Right lung (tissue), 5 donors: Measurements from ENCODE around the gene ADAMTS20. TPM values are rescaled to one million over a fixed set of nuclear protein-coding genes. Genes with fewer than 3 reads are reported as not detected.
"Not testable (repeated sequence)": the region's sequence is repeated elsewhere in the genome, so short reads cannot be mapped to it uniquely, and the experiment has no call there.

Experiments
- DNase-seq, 2 donors: peaks; one replicate each; pipeline ENCODE4 v3.0.0-alpha.2; 2013
- polyA plus RNA-seq, 5 donors: library from polyadenylated mRNA; unstranded; fragments of 120-200 nt; gene quantifications; one replicate each; pipeline versions ENCODE4 v1.2.1 to v1.2.3, GENCODE V29; 2013; ENCODE audit warnings: inconsistent platforms in 1 of 5, low replicate concordance in 1 of 5; ENCODE audit not compliant: insufficient read length in 5 of 5, insufficient read depth in 1 of 5

ADAMTS20 gene
- polyA plus RNA-seq, 5 donors: 0.06 to 0.22 (median 0.13) TPM

DNA sequence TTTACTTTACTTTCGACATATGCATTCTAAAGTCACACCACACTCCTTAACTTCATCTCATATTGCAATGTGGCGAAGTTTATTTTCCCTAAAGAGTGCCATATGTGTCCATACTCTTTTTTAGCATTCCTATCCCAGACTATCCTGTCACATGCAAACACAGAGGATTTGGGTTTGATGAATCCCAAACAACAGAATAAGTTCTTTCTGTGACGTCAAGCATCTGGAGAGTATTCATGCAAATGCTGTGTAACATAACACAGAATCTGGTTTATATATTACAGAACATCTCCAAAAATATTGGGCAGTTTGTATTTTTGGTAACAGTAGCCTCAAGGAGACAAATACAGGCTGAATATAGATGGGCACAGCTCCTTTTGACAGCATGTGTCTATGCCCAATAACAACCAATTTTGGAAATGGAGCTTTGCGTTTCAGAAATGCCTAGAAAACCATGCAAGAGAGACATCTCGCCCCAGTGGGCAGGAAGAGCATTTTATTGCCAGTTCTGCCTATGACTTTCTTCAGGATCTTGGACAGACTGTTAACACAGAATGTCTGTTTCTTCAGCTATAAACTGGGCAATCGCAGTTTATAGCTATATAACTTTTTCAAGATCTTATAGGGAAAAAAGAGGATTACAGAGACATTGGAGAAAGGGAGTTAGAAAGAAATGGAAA is 190.8 kb downstream of the ADAMTS20 start:
- DNase-seq: no peak

DNA sequence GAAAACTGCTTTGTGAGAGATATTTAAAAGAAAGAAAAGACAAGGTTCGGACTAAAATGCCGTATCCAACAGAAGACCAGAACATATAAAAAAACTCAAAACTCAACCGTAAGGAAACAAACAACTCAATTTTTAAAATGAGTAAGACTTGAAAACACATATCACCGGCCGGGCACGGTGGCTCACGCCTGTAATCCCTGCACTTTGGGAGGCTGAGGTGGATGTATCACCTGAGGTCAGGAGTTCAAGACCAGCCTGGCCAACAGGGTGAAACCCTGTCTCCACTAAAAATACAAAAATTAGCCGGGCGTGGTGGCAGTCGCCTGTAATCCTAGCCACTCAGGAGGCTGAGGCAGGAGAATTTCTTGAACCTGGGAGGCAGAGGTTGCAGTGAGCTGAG is 192.0 kb downstream of the ADAMTS20 start:
- not testable (repeated sequence) for DNase-seq

DNA sequence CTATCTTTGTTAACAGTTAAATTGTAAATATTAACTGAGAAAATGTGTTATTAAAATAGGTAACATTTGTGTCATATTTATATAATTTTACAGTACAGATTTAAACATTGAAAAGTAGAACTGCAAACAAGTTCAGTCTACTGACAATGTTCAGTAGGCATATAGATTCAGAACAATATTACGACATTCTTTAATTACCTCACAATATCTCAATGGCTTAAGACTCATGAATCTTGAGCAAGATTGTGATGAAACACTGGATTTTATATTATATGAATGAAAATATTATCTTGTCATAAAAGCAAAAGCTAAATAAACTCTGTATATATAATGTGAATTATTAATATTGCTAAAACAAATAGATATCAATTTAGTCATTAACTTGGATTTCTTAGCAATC is 194.9 kb downstream of the ADAMTS20 start:
- no peak for DNase-seq

DNA sequence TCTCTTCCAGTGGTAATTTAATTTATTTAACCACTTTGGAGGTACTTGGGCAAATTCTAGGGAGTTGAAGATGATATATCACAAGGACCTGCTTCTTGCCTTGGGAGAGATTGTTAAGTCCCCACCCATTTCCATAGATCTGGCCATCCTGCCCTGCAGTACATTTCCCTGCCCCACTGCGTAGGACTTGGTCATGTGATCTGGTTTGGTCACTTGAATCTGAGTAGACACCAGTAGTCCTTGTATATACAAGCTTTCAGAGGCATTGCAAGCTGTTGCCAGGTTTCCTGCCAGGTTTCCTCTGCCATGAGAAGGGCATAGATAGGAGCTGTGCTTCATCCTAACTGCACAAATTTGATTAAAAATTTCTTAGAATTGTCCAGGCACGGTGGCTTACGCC is 200.0 kb downstream of the ADAMTS20 start:
- no peak for DNase-seq

DNA sequence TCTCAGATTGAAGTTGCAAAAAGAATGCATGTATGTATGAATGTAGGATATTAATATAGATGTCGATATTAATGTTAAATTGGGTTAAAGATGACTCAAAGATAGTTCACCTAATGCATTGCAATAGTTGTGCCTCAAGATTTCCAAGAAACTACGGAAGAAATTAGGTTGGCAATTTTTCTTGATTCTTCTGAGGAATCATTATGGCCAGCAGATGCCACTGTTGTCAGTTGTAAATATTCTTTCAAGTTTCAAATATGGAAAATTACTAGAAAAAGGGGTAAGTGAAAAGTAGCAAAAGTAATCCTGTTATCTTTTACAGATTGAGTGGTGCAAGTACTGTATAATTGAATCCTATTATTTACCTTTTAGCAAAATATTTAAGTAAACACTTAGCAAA is 202.1 kb downstream of the ADAMTS20 start:
- DNase-seq: no peak

DNA sequence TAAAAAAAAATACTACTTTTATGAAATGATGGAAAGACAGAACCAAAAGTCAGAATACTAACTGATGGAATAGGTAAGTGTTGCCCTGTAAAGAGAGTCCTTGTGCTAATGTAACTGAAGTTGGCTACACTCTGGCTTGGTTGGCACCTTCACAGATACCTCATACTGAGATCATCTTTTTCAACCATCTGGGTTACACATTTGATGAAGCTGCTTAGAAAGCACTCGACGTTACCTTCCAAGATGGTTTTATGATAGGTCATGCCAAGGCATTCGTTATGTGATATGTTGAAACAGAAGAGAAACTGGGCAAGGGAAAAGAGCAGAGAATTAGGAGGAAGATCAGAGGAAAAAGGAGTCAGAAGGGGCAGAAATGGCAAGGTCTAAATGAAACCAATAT is 203.8 kb downstream of the ADAMTS20 start:
- no peak for DNase-seq

DNA sequence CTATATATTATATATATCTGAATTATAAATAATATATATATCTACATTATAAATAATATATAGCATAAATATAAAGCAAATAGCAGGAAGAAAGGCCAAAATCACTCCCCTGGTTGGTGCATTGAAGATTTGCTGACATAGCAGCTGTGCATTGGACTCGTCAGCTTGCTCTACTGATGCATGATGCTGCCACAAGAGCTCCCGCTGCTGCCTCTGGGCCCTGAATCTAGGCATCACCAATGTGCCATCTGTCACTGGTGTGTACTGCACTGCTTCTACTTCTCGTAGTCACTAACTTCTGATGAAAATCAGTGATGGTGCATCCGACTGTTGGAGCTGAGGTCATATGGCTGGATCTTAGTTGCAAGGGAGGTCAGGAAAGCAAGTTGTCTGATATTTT is 205.0 kb downstream of the ADAMTS20 start:
- DNase-seq: no peak

GRCh38 chr12:43345023-43345422 is 207.0 kb downstream of the ADAMTS20 start:
- DNase-seq: no peak

DNA sequence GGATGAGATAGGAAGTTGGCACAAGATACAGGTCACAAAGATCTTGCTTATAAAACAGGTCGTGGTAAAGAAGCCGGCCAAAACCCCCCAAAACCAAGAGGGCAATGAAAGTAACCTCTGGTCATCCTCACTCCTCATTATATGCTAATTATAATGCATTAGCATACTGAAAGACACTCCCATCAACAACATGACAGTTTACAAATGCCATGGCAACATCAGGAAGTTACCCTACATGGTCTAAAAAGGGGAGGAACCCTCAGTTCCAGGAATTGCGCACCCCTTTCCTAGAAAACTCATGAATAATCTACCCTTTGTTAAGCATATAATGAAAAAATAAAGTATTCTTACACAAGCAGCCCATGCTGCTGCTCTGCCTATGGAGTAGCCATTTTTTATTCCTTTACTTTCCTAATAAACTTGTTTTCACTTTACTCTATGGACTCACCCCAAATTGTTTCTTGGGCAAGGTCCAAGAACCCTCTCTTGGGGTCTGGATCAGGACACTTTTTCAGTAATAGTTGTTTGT is 210.2 kb downstream of the ADAMTS20 start:
- not testable (repeated sequence) for DNase-seq

- DNase-seq: peak; percentile 43 to 52
Observed at GRCh38 chr12:43338848-43339526, 213.0 kb downstream of the ADAMTS20 start.

DNA sequence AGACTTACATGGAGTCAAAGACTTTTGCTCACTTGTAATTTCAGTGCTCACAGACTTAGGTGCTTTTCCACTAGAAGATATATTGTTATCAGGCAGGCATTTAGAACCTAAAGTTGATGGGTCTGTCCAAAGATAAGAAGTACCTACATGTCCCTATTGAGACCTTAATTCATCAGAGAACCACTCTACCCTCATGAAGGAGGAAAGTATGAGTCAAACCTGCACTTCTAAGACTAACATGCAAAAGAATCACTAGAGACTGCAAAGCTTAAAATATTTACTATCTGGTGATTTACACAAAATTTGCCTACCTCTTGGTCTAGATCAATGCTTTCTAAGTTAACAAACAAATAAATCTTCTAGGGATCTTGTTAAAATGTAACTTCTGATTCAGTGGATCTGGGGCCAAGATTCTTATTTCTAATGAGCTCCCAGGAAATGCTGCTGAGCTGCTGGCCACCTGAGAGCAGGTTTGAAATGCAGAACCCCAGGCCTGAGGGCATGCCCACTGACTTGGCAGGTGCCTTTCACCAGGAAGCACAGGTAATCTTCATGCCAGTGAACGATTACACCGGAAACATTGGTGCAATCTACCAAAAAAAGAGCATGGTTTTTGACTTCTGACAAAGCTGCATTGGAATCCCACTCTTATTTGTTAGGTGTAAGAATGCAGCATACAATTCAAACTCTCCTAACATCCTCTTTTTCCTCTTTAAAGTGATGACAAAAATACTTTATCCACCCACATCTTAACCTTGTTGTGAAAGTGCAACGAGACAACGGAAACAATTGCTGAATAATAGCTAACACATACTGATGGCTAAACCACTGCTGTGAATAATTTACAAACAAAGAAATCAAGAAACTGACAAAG is 214.2 kb downstream of the ADAMTS20 start:
- no peak for DNase-seq

- DNase-seq: peak in 1 of 2 donors; percentile 13
Observed at GRCh38 chr12:43336962-43337555, 214.9 kb downstream of the ADAMTS20 start.

DNA sequence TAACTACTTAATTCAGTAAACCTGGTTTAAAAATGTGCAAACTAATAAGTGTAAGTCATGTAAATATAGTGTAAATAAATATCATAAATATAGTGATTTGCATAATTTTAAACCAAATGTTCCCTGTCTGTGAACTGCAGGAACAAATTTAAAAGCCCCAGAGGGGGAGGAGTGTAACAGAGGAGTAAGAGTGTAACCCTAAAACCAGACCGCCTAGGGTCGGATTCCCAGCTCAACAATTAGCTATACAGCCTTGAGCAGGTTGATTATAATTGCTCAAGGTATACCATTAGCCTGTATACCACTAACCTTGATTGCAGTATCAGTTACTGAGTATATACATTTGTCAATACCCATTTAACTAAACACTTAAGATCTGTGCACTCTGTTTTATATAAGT is 218.4 kb downstream of the ADAMTS20 start:
- no peak for DNase-seq

- no peak for DNase-seq
Observed at GRCh38 chr12:43332977-43333640, 218.9 kb downstream of the ADAMTS20 start.

GRCh38 chr12:43331935-43332334 is 220.1 kb downstream of the ADAMTS20 start:
- DNase-seq: no peak

DNA sequence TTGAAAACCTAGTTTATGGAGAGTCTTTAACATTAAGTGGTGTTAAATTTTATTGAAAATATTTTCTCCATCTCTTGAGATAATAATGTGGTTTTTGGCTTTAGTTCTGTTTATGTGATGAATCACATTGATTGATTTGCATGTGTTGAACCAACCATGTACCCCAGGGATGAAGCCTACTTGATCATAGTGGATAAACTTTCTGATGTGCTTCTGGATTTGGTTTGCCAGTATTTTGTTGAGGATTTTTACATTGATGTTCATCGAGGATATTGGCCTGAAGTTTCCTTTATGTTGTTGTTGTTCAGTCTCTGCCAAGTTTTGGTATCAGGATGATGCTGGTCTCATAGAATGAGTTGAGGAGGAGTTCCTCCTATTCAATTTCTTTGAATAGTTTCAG is 222.6 kb downstream of the ADAMTS20 start:
- no peak for DNase-seq

DNA sequence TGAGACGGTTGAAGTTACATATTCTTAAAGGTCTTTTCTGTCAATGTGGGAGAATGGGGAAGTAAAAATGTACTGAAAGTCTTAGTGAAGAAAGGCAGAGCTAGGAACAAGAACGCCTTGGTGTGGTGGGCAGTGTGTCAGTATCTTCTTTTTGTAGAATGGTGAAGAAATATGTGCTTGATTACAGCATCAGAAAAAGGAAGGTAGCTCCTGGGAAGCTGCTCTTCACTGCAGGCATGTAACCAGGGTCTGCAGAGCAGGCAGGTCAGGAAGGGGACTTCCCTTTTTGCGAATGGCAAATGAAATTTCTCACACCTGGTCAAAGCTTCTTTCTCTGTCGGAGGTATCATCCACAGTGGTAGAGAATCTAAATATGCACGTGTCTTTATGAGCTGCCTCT is 226.2 kb downstream of the ADAMTS20 start:
- no peak for DNase-seq

GRCh38 chr12:43320281-43320680 is 231.7 kb downstream of the ADAMTS20 start:
- no peak for DNase-seq

- DNase-seq: no peak
Observed at GRCh38 chr12:43318021-43318420, 234.0 kb downstream of the ADAMTS20 start.

DNA sequence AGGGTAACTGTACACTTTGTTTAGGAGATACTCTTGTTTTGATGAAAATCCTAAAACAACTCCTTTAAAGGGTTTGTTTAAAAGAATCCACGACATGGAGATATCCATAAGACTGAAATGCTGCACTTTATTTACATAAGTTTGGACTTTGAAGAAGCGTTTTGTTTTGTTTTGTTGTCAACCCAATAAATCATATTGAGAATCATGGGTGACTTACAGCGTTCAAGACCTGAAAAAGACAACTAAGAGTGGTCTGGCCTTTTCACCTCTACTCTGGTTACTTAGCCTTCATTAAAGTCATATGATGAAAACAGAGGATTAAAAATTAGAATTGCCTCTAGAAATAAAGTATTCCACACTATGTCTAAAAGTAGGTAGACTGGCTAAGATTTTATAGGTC is 234.8 kb downstream of the ADAMTS20 start:
- no peak for DNase-seq

- DNase-seq: no peak
Observed at GRCh38 chr12:43316520-43316919, 235.5 kb downstream of the ADAMTS20 start.
